ENCODE results near the gene DNAI1. TPM values are rescaled to one million over a fixed set of nuclear protein-coding genes. Genes with fewer than 3 reads are reported as not detected.

DNAI1 gene
- total and polyA plus RNA-seq, 8 donors: 0.29 to 11.6 (median 4.8) TPM

DNA sequence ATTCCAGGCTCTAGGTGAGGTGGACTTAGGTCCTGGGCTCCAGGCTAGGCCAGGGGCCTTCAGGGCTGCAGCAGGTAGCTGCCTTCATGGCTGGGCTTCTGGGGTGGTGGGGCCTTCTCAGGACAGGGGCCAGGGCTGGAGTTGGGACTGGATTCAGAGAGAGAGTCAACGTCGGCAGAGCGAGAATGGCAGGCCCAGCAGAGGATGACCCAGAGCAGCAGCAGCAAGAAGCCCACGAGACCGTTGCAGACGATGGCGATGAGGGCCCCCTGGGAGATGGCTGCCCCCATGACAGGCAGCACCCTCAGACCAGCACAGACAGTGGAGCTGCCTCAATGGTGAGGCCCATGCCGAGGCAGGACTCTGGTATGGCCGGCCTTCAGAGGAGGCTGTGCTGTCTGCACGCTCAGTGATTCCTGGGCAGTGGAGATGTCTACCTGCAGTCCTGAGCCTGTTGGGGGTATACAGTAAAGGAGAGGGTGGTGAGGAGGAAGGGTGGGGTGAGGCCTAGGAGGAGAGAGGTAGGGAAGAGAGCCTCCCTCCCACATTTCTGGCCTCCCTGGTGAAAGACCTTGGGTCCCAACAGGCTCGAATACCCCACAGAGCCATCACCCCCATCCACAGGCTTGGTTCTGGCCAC, 62.9 kb downstream of the DNAI1 start:
- ATAC-seq (no peak), DNase-seq (no peak)
- Histone ChIP-seq H3K36me3 (no peaks in the 10 kb centered on the region), H3K27me3 (peaks cover 0 to 36% of the 10 kb centered on the region in 2 donors), H3K4me1 (peaks cover 0 to 10% of the 10 kb centered on the region in 2 donors), H3K9me3 (no peaks in the 10 kb centered on the region), H3K27ac (no peak overlapping the region), H3K4me3 (no peak overlapping the region)
- intact Hi-C loops (cut with DNase I): no loop called here
- TF ChIP-seq, protein P1, sequence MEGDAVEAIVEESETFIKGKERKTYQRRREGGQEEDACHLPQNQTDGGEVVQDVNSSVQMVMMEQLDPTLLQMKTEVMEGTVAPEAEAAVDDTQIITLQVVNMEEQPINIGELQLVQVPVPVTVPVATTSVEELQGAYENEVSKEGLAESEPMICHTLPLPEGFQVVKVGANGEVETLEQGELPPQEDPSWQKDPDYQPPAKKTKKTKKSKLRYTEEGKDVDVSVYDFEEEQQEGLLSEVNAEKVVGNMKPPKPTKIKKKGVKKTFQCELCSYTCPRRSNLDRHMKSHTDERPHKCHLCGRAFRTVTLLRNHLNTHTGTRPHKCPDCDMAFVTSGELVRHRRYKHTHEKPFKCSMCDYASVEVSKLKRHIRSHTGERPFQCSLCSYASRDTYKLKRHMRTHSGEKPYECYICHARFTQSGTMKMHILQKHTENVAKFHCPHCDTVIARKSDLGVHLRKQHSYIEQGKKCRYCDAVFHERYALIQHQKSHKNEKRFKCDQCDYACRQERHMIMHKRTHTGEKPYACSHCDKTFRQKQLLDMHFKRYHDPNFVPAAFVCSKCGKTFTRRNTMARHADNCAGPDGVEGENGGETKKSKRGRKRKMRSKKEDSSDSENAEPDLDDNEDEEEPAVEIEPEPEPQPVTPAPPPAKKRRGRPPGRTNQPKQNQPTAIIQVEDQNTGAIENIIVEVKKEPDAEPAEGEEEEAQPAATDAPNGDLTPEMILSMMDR (IDR thresholded peaks at IDR 0.05): no peak

DNA sequence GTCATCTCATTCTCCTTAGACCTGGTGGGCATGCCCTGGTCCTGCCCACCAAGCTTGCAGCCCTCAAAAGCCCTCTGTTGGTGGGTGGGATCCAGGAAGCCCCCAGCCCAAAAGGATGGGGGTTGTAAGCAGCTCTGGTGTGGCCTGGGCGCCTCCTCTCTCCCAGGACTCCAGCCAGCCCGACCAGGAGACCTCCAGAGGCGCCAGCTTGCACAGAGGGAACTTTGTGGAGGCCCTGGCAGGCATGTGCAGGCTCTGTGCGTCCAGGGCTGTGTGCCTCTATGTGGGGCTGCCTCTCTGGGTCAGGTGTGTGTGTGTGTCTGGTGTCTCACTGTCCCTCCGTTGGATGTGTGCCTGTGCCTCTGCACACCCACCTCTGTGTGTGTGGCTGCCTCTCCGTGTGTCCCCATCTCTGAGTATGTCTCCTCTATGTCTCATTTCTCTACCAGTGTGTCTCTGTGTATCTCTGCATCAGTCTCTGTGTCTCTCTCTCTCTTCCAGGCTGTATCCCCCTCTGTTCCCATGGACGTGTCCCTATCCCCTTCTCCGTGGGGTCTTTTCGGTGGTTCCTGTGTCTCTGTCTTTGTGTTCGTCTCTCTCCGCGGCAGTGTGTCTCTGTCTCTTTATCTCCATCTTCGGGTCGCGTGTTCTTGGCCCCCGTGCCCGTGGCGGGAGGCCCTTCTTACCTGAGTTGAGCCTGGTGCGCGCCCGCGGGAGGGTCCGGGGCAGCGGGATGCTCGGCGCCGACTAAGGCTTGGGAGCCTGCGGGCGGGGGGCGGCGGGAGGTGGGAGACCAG, 63.7 kb downstream of the DNAI1 start:
- no peak overlapping the region for H3K27ac ChIP-seq
- intact Hi-C loops (cut with DNase I): no loop called here
- no peak for DNase-seq
- peaks cover 0 to 36% of the 10 kb centered on the region in 2 donors for H3K27me3 ChIP-seq
- TF ChIP-seq, protein P1 (IDR thresholded peaks at IDR 0.05): no peak
- ATAC-seq: no peak
- H3K4me3 ChIP-seq: peak overlapping the region; percentile 28 to 30
- H3K4me1 ChIP-seq: peaks cover 0 to 10% of the 10 kb centered on the region in 2 donors
- H3K36me3 ChIP-seq: no peaks in the 10 kb centered on the region
- H3K9me3 ChIP-seq: no peaks in the 10 kb centered on the region

DNA sequence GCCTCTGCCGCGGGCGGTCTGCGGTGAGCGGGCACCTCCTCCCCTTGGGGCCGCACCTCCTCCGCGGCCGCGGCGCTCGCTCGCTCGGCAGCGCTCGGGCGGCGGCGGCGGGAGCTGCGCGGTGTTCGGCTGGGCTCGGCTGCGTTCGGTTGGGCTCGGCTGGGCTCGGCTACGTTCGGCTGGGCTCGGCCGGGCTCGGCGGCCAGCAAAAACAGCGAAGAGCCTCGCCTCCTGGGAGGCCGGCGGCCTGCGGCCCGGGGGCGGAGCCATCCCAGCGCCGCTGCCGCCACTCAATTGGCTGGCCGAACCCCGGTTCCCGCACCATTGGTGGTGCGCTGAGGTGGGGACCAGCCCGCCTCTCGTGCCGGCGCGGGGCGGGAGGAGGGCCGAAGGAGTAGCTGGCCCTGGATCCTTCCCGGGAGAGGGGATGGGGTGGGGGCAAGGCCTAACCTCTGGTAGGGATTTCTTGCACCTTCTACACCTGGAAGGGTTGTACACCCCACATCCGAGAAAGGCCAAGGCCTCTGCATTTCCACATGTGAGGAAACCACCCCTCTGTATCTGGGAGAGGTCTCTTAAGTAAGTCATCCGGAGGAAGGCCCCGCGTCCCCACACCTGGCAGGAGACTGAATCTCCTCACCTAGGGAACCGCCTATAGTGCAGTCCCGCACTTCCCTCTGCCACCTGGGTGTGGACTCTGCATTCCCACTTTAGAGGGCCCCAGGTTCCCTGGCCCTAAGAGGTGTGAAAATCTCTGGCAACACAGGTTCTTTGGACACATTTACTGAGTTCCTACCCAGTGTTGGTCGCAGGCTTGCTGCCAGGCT, 64.6 kb downstream of the DNAI1 start, which contains the start of gene ENHO:
Gene ENHO, minus strand, starts transcription at position 20 of the 827 bp plus-strand sequence. CDS start 1,295 bp downstream, outside the sequence.
- no peaks in the 10 kb centered on the region for H3K36me3 ChIP-seq
- H3K27me3 ChIP-seq: peaks cover 0 to 36% of the 10 kb centered on the region in 2 donors
- peak; percentile 99 for ATAC-seq
- DNase-seq: peak; percentile 86 to 97 (median 92)
- TF ChIP-seq, protein P1 (IDR thresholded peaks at IDR 0.05): no peak
- no peak within 1 kb of the TSS for H3K27ac ChIP-seq
- peaks cover 0 to 10% of the 10 kb centered on the region in 2 donors for H3K4me1 ChIP-seq
- H3K9me3 ChIP-seq: no peaks in the 10 kb centered on the region
- intact Hi-C loops (cut with DNase I): no loop called here
- peak within 1 kb of the TSS; percentile 28 to 30 for H3K4me3 ChIP-seq

DNA sequence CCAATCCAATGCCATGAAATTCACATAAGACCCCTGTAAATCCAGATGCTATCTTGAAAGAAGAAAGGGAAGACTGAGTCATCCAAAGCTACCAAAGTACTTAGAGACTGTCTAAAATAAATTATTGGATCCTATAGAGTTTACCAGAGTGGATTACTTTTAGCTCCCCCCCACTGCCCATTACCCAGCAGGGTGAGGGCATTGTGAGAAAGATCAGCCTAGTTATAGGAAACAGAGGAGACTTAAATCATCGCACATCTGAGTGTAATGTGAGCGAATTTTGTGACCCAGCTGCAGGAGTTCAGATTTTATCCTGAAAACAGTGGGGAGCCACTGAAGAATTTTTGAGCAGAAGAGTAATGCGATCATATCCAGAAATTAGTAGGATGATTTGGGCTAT, 65.7 kb downstream of the DNAI1 start:
- intact Hi-C loops (cut with DNase I): no loop called here
- Histone ChIP-seq H3K36me3 (no peaks in the 10 kb centered on the region), H3K4me3 (no peak overlapping the region), H3K4me1 (peaks cover 0 to 10% of the 10 kb centered on the region in 2 donors), H3K27me3 (peaks cover 0 to 36% of the 10 kb centered on the region in 2 donors), H3K9me3 (no peaks in the 10 kb centered on the region), H3K27ac (no peak overlapping the region)
- DNase-seq (no peak), ATAC-seq (no peak)
- TF ChIP-seq, protein P1 (IDR thresholded peaks at IDR 0.05): no peak
